Mesodermal cell (in vitro differentiated cells): ENCODE measurements around the gene KIRREL1.

Experiments
- H3K27ac ChIP-seq: 2 replicates; pipeline ENCODE4 v1.7.0; 2013; ENCODE audit warnings: mild to moderate bottlenecking, low read depth, low read length, moderate library complexity; ENCODE audit not compliant: severe bottlenecking
- H3K36me3 ChIP-seq: 2 replicates; pipeline ENCODE4 v1.7.1; 2013; ENCODE audit warnings: mild to moderate bottlenecking, low read length, moderate library complexity; ENCODE audit not compliant: control insufficient read depth, insufficient read depth
- H3K4me1 ChIP-seq: one replicate; pipeline ENCODE4 v1.7.1; 2013; ENCODE audit warnings: mild to moderate bottlenecking, low read length; ENCODE audit not compliant: insufficient read depth, control insufficient read depth, poor library complexity, severe bottlenecking
- H3K4me3 ChIP-seq: 2 replicates; pipeline ENCODE4 v1.7.0; 2013; ENCODE audit warnings: low read length, control low read depth, mild to moderate bottlenecking; ENCODE audit not compliant: insufficient read depth, poor library complexity, severe bottlenecking; ENCODE audit errors: extremely low read depth
- H3K9me3 ChIP-seq: 2 replicates; pipeline ENCODE4 v1.7.1; 2013; ENCODE audit warnings: mild to moderate bottlenecking, low read length, moderate library complexity; ENCODE audit not compliant: control insufficient read depth
- WGBS, 2 experiments: methylation state at CpG; one replicate each; pipeline ENCODE4 v1.1.5; 2013; ENCODE audit warnings: missing lambda C conversion rate in 2 of 2; ENCODE audit not compliant: insufficient coverage in 2 of 2; 5-methylcytosine and 5-hydroxymethylcytosine counted together

KIRREL1 gene

GRCh38 chr1:158147401-158147800 lies 154.0 kb downstream of the KIRREL1 start:
- Histone ChIP-seq H3K4me1 (peaks cover 13% of the 10 kb centered on the region), H3K9me3 (no peaks in the 10 kb centered on the region), H3K4me3 (no peak overlapping the region), H3K27ac (no peak overlapping the region), H3K36me3 (no peaks in the 10 kb centered on the region)
- WGBS, 2 experiments = 82 to 85% methylated on average over 1 to 2 of the region's 2 CpGs

GRCh38 chr1:158147869-158148268 lies 154.4 kb downstream of the KIRREL1 start:
- Histone ChIP-seq H3K4me1 (peaks cover 13% of the 10 kb centered on the region), H3K9me3 (no peaks in the 10 kb centered on the region), H3K36me3 (no peaks in the 10 kb centered on the region), H3K27ac (no peak overlapping the region), H3K4me3 (no peak overlapping the region)
- 86 to 100% methylated on average over 1 to 2 of the region's 3 CpGs for WGBS, 2 experiments

GRCh38 chr1:158148468-158148867 lies 155.0 kb downstream of the KIRREL1 start:
- Histone ChIP-seq H3K4me3 (no peak overlapping the region), H3K4me1 (peaks cover 17% of the 10 kb centered on the region), H3K36me3 (no peaks in the 10 kb centered on the region), H3K27ac (no peak overlapping the region), H3K9me3 (no peaks in the 10 kb centered on the region)
- WGBS, 2 experiments = 100% methylated on average over 1 of the region's 1 CpG; no CpG with 5 or more reads in 1 of the 2 experiments

GRCh38 chr1:158149175-158149574 lies 155.7 kb downstream of the KIRREL1 start:
- H3K36me3 ChIP-seq = no peaks in the 10 kb centered on the region
- 69 to 78% methylated on average over 4 to 6 of the region's 8 CpGs for WGBS, 2 experiments

More at GRCh38 chr1:158149175-158149574, 155.7 kb downstream of the KIRREL1 start:
- Histone ChIP-seq H3K4me3 (no peak overlapping the region), H3K9me3 (no peaks in the 10 kb centered on the region), H3K4me1 (peaks cover 20% of the 10 kb centered on the region), H3K27ac (no peak overlapping the region)
